Activated gamma-delta T cell treated with anti-CD3 and anti-CD28 coated beads, Interleukin-2, amount 50 U/mL, for 16 hours (primary cell): ENCODE data around the gene OXSM.

Experiments
- DNase-seq: peaks from one replicate; pipeline ENCODE4 v3.0.0-alpha.2; 2020; ENCODE audit warnings: low read depth

Gene OXSM

GRCh38 chr3:25789596-25790556 lies at the start of gene OXSM:
TSS of gene OXSM (plus strand) at chr3:25790090. CDS start at chr3:25791021, 931 bp downstream.
- DNase-seq, result peak; percentile 85

GRCh38 chr3:25744470-25744869 lies 45.4 kb upstream of the OXSM start:
- DNase-seq, result no peak

GRCh38 chr3:25747033-25747432 lies 42.9 kb upstream of the OXSM start:
- no peak for DNase-seq

GRCh38 chr3:25748189-25748588 lies 41.7 kb upstream of the OXSM start:
- DNase-seq, result no peak

- DNase-seq, result no peak
Measured at GRCh38 chr3:25749031-25749581, 40.8 kb upstream of the OXSM start.

GRCh38 chr3:25751048-25751447 lies 38.8 kb upstream of the OXSM start:
- no peak for DNase-seq

- no peak for DNase-seq
Measured at GRCh38 chr3:25751725-25752124, 38.2 kb upstream of the OXSM start.

GRCh38 chr3:25768851-25769250 lies 21.0 kb upstream of the OXSM start:
- DNase-seq, result no peak

GRCh38 chr3:25775936-25776335 lies 14.0 kb upstream of the OXSM start:
- no peak for DNase-seq

GRCh38 chr3:25780618-25781017 lies 9.3 kb upstream of the OXSM start:
- no peak for DNase-seq

GRCh38 chr3:25781145-25781757 lies 8.6 kb upstream of the OXSM start:
- no peak for DNase-seq

- no peak for DNase-seq
Measured at GRCh38 chr3:25781758-25782594, 7.9 kb upstream of the OXSM start.

GRCh38 chr3:25782636-25782937 lies 7.3 kb upstream of the OXSM start:
- DNase-seq, result no peak

- peak; percentile 71 for DNase-seq
Measured at GRCh38 chr3:25782938-25783660, 6.8 kb upstream of the OXSM start, which contains the start of gene NGLY1. TSS of gene NGLY1 (minus strand) at chr3:25783443. CDS start at chr3:25783390, 53 bp downstream.

- DNase-seq, result no peak
Measured at GRCh38 chr3:25783661-25784512, 6.0 kb upstream of the OXSM start.

- no peak for DNase-seq
Measured at GRCh38 chr3:25784971-25785370, 4.9 kb upstream of the OXSM start.

- no peak for DNase-seq
Measured at GRCh38 chr3:25785826-25786225, 4.1 kb upstream of the OXSM start.

- no peak for DNase-seq
Measured at GRCh38 chr3:25787689-25788088, 2.2 kb upstream of the OXSM start.

GRCh38 chr3:25789209-25789595 lies 688 bp upstream of the OXSM start:
- no peak for DNase-seq

- DNase-seq, result no peak
Measured at GRCh38 chr3:25801786-25802185, 11.9 kb downstream of the OXSM start.

GRCh38 chr3:25803833-25804232 lies 13.9 kb downstream of the OXSM start:
- DNase-seq, result no peak
